ENCODE data around the gene CCDC171.
"Not testable (repeated sequence)": the region's sequence is repeated elsewhere in the genome, so short reads cannot be mapped to it uniquely, and the experiment has no call there.

Gene CCDC171

DNA sequence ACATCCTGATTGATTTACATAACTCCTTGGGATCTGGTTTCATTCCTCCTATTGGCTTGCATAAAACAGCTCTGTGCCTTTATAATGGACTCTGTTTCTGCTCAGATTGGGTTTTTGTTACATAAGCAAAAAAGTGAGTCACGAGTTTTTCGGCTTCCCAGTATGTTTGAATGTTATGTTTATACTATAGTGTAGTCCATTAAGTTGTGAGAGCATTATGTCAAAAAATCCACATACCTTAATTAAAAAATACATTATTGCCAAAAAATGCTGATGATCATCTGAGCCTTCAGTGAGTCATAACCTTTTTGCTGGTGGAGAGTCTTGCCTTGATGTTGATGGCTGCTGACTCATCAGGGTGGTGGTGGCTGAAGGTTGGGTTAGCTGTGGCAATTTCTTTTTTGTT is 144.6 kb downstream of the CCDC171 start:
- peak; percentile 8 for DNase-seq

DNA sequence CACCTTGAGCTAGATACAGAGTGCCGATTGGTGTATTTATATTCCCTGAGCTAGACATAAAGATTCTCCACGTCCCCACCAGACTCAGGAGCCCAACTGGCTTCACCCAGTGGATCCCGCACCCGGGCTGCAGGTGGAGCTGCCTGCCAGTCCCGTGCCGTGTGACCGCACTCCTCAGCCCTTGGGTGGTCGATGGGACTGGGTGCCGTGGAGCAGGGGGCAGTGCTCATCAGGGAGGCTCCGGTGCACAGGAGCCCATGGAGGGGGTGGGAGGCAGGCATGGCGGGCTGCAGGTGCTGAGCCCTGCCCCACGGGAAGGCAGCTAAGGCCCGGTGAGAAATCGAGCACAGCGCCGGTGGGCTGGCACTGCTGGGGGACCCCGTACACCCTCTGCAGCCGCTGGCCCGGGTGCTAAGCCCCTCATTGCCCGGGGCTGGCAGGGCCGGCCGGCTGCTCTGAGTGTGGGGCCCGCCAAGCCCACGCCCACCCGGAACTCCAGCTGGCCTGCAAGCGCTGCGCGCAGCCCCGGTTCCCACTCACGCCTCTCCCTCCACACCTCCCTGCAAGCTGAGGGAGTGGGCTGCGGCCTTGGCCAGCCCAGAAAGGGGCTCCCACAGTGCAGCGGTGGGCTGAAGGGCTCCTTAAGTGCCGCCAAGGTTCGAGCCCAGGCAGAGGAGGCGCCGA is 147.2 kb downstream of the CCDC171 start:
- DNase-seq: not testable (repeated sequence)

DNA sequence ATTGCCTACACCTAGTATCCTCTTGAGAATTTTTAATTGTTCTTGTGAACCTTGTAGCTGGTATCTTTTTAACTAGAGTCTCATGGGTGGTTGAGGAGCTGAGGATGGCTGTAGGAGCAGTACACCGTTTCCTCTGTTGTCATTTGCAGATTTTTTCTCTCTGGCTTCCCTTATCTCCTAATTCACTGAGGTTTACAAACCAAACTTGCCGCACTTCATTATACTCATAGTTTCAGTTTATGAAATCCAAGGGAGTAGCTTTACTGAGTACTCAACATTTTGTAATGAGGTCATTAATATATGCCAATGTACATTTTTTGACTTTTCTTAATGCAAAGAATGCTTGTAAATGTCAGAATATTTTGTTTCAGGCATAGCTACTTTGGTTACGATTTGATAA is 154.2 kb downstream of the CCDC171 start:
- DNase-seq: no peak

DNA sequence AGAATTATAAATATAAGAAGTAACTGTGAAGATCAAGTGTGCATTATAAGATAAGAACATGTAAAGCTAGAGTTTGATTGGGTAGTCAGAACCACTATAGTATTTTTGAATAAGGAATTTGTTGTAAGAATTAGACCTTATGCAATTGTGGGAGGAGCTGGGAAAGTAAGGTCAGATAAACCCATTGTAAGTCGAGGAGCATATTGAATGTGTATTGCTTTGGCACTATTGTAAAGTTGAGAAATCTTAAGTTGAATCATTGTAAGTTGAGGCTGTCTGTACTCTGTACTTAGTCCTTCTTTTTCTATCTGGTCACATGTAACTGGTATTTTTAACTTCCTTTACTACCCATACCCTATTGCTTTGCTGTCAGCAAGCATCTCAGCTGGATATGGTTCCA is 158.7 kb downstream of the CCDC171 start:
- no peak for DNase-seq

DNA sequence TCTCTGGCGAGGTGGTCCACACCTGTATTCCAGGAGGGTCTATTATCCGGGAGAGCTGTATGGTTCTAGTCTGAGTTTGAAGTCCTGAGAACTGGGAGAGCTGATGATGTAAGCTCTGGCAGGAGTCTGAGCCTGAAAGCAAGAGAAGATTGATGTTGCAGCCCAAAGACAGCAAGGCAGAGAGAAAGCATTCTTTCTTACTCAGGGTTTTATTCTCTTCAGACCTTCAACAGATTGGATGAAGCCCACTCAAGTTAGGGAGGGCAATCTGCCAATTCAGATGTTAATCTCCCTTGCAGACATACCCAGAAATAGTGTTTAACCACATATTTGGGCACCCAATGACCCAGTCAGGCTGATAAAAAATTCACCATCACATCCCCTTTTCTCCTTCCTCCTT is 159.1 kb downstream of the CCDC171 start:
- no peak for DNase-seq

DNA sequence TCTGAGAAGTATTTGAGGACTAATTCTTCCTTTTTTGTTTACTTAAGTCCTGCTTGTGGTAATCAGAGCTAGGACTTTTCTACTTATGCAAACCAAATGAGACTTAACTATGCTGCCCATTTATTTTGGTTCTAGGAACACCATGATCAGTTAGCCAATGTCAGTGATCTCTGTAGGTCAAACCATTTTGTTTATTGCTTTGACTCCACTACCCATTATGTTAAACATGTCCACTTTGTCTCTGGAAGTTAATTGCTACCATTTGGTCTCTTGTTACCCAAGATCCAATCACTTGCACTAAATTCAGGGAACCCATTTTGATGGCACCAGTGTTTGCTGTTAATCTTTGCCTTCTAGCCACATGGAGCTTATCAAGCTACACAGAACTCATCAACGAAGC is 161.9 kb downstream of the CCDC171 start:
- DNase-seq: no peak

DNA sequence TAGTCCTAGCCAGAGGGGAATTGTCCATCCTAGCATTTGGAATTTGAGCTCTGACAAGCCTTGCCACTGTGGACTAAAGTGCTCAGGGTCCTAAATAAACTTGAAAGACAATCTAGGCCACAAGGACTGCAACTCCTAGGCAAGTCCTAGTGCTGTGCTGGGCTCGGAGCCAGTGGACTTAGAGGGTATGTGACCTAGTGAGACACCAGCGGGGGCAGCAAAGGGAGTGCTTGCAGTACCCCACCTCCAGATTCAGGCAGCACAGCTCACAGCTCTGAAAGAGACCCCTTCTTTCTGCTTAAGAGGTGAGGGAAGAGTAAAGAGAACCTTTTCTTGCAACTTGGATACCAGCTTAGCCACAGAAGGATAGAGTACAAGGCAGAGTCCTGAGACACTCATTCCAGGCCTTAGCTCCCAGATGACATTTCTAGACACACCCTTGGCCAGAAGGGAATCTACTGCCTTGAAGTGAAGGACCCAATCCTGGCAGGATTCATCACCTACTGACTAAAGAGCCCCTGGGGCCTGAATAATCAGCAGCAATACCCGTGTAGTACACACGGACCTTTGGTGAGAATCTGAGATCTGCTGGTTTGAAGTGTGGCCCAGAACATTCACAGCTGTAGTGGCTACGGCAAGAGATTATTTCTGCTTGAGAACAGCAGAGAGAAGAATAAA is 164.6 kb downstream of the CCDC171 start:
- DNase-seq: no peak

DNA sequence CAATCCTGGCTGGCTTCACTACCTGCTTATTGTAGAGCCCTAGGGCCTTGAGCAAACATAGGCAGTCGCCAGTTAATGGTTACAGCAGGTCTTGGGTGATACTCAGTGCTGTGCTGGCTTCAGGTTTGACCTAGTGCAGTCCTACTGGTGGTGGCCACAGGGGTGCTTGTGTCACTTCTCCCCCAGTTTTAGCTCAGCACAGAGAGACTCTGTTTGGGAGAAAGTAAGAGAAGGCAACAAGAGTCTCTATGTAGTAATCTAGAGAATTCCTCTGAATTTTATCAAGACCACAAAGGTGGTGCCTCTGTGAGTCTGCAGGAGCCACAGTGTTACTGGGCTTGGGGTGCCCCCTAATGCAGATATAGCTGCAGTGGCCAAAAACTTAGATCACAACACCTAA is 165.6 kb downstream of the CCDC171 start:
- DNase-seq: no peak

DNA sequence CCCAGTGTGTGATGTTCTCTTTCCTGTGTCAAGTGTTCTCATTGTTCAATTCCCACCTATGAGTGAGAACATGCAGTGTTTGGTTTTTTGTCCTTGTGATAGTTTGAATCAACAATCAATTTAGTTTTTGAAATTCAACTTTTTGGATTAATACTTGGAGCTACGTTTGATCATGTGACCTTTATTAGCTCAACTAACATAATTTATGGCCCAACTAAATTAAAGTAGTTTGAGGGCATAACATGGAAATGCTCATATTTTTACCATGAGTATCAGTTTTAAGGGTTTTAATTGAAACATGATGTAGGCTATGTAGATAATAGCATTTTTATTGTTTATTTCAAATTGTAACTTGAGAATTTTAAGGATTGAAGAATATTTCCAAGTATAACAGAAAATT is 168.0 kb downstream of the CCDC171 start:
- no peak for DNase-seq

DNA sequence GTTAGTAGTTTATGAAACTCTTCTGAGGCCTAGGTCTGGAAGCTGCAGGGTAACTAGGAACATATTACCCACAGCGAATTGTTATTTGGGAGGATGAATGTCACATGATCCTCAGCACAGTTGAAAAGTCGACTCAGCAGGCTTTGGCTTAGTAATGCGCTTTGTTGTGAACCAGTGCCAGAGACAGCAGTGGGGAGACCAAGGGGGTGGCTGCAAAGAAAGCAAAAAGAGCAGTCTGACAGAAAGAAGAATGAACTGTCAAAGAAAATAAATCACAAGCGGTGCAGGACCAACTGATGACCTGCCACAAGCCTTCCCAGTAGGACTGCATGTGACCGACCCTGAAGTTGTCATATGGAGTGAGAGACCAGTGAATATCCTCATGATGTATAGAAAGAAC is 170.0 kb downstream of the CCDC171 start:
- no peak for DNase-seq

DNA sequence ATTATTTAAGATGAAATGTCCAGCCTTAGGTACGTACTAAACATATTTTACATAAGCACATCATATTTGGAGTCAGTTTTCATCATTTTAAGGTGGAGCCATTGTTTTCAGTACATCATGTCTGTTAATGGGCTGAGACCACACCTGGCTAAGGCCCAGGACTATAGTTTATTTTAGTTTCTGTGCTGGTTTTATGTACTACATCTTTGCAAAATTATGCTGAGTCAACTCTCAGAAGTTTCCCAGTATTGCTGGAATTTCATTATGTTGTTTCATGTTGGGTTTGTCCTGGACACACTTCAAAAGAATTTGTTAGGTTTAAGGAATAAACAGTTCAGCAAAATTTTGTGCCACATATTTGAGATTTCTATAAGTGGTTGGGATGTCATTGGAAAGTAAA is 171.2 kb downstream of the CCDC171 start:
- DNase-seq: no peak

DNA sequence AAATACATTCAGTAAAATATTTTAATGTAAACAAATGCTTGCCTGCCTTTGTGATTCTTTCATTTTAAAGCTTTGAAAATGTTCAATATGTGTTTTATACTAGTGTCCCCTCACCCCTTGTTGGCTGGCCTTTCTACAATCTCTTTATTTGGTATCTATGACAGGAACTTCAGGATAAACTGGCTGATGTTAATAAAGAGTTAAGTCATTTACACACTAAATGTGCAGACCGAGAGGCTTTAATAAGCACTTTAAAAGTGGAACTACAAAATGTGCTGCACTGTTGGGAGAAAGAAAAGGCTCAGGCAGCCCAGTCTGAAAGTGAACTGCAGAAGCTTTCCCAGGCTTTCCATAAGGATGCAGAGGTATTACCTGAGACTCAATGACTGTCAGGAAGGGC is 171.8 kb downstream of the CCDC171 start:
- no peak for DNase-seq

DNA sequence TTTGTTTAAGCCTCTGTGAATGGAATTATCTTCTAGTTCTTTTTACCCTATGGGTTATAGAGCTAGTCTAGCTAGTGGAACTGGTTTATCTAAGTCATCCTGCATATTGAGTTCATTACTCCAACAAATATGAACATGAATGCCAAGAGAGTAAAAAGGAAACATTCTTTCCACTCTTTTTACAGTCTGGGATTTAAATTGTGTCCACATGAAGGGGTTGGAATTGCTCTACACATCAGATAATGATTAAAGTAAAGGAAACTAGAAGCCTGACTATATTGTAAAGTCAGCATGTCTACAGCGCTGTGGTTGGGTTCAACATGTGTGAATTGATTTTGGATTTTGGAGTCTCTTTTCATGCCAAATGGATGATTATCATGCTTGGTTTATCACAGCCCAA is 173.1 kb downstream of the CCDC171 start:
- DNase-seq: no peak

DNA sequence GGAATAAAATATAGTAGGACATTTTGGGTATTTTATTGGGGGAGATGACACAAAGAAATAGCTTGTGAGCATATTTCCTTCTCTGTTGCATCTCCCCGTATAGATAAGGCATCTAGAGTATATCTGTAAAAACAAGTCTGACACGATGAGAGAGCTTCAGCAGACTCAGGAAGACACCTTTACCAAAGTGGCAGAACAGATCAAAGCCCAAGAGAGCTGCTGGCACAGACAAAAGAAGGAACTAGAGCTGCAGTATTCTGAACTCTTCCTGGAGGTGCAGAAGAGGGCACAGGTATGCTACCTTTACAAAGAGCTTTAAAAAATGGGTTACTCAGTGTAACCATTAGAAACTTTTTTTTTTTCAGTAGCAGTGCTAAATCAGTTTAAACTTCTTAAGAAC is 176.7 kb downstream of the CCDC171 start:
- no peak for DNase-seq

DNA sequence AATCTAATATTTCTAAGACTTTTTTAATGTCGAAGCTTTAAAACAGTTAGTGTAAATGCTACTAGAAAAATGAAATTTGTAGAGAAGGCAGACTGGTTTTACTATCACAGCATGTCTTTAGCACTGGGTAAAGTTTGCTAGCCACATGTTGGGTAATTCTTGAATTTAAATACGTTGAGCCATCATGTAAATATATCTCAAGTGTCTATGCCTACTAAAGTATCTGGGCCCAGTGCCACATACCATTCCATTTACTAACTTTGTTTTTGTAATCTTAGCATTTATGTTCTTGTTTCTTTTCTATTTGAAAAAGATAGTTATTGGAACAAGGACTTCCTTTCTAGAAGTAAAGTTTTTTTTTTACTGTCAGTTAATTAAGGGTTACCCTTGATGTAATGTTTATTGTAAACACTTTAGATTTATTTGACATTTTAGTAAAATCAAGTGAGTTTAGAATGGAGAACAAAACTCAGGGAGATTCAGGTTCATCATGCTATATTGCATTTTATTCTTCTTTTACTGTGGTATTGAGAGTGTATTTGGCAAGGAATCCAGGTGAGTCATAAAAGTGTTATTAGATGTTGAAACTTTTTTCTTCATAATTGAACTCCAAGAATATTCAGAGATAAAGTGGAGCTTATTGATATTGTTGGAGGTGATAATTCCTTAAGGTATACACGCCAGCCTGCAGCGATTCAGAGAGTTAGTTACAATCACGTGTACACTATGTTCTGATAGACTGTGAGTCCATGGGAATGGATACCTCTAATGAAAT is 182.4 kb downstream of the CCDC171 start:
- peak; percentile 10 for DNase-seq

DNA sequence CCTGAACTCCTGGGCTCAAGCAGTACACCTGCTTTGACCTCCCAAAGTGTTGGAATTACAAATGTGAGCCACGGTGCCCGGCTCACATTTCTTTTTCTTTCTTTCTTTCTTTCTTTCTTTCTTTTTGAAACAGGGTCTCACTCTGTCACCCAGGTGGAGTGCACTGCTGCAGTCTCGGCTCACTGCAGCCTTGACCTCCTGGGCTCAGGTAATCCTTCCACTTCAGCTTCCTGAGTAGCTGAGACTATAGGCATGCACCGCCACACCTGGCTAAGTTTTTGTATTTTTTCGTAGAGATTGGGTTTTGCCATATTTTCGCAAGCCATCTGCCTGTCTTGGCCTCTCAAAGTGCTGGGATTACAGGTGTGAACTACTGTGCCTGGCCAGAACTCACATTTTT is 183.7 kb downstream of the CCDC171 start:
- no peak for DNase-seq

DNA sequence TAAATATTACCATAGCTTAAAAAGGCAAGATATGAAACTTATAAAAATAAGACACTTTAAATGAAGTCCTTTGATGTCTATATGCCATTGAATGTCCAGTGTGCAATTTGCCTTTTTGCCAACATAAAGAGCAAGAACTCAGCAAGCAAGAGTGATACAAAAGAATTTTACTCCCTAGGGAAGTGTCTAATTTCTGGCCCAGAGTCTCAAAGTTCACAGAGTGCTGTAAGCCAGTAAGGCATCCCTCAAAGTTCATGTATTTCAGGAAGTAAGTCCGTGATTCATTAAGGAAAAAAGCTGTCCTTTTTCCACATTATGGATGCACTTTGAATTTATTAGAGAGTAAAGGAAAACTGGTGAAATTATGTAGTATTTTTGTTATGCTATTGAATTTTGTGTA is 185.2 kb downstream of the CCDC171 start:
- peak; percentile 1 for DNase-seq

DNA sequence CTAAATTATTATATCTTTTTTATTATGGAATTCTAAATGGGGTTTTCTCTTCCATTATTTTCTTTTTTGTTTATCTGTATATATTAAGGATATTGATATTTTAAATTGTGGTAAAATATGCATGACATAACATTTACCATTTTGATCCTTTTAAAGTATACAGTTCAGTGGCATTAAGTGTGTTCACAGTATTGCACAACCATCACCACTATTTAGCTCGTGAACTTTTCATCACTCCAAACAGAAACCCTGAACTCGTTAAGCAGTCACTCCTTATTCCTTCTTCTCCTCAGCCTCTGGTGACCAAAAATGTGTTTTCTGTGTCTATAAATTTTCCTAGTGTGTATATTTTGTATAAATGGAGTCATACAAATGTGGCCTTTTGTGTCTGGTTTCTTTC is 188.2 kb downstream of the CCDC171 start:
- DNase-seq: no peak

DNA sequence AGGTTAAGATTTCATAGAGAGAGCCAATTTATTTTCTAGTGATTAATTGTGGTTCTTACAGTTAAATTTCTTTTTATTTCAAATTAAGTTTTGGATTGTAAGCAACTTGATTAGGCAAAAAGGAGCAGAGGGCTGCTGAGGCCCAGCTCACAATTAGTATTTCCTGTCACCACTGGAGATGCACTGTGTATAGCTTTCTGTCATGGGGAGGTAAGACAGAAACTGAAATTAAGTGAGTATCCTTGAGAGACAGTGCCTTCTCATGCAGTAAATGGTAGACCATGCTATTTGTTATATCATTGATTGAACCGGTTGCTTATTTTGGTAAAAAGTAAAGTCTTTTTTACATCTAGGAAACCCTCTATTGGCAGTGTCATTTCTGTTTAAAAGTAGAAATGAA is 190.7 kb downstream of the CCDC171 start:
- no peak for DNase-seq

DNA sequence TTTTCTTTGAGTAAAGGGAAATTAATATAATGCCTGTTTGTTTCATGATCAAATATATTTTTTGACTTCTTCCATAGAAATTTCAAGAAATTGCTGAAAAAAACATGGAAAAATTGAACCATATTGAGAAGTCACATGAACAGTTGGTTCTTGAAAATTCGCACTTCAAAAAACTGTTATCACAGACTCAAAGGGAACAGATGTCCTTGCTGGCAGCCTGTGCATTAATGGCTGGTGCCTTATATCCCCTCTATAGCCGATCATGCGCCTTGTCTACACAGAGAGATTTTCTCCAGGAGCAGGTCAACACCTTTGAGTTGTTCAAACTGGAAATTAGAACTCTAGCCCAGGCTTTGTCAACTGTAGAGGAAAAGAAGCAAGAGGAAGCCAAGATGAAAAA is 191.4 kb downstream of the CCDC171 start:
- no peak for DNase-seq

DNA sequence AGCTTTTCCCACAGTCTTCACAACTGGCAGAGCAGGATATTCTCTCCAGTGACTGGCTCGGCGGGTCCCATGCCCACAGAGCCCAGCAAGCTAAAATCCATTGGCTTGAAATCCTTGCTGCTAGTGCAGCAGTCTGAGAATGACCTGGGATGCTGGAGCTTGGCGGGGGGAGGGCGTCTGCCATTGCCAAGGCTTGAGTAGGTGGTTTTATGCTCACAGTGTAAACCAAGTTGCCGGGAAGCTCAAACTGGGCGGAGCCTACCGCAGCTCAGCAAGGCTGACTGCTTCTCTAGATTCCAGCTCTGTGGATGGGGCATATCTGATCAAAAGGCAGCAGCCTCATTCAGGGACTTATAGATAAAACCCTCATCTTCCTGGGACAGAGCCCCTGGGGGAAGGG is 194.1 kb downstream of the CCDC171 start:
- no peak for DNase-seq

DNA sequence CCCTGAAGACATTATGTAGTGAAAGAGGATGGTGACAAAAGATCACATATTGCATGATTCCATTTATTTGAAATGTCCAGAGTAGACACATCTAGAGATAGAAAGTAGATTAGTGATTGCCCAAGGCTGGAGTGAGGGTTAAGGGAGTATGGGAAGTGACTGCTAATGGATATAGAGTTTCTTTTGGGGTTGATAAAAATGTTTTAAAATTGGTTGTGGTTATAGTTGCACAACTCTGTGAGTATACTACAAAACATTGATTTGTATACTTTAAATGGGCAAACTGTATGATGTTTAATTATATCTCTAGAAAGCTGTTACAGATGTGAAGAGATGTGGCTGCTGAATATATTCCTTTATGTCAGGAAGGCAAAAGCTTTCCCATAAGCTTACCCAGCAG is 202.8 kb downstream of the CCDC171 start:
- no peak for DNase-seq

DNA sequence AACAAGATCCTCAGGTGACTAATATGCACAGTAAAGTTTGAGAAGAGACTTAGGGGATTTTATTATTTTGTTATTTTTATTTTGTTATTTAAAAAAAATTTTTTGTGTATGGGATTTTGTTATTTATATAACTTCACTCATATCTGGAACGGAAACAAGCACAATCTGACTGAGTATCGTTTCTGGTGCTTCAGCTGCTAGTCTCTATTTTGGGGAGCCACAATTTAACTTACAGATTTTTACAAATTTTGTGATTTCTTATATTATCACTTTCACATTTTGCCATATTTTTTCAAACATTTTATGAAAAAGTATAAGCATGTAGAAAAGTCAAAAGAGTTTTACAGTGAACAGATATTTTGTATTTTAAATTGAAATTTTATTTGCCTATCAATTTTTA is 208.7 kb downstream of the CCDC171 start:
- no peak for DNase-seq

DNA sequence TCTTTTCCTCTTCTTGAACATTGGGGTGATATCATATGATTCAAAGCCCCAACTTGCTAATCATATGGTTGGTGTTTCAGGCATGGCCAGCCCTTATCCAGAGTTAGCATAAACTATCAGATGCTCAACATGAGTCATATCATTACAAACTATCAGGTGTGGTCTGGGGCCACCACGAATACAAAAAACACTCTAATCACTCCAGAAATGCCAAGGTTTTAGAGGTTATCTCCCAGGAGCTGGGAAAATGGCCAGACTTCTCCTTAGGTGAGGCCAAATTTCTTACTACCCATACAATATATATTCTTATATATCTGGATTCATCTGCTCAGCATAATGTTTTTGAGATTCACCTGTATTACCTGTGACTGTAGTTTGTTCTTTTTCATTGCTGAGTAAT is 210.5 kb downstream of the CCDC171 start:
- no peak for DNase-seq
